K562 (cell line): ENCODE measurements around the gene MRPL58. TPM values are rescaled to one million over a fixed set of nuclear protein-coding genes. Genes with fewer than 3 reads are reported as not detected.

Experiments
- BACH1 ChIP-seq: fragments of 200-800 bp; sonication (Bioruptor generic); IDR thresholded peaks from 2 replicates; pipeline ENCODE4 v1.6.1; 2016; ENCODE audit warnings: missing genetic modification characterization, missing compliant biosample characterization
- GABPB1 ChIP-seq: sonication (generic); formaldehyde crosslinking; IDR thresholded peaks from 2 replicates; pipeline ENCODE4 v1.8.0; 2022; ENCODE audit warnings: mild to moderate bottlenecking, missing genetic modification reagents
- HNRNPLL ChIP-seq: fragments of 200-400 bp; formaldehyde crosslinking; IDR thresholded peaks from 2 replicates; pipeline ENCODE4 v1.6.1; 2017; ENCODE audit warnings: low read length, low read depth, mild to moderate bottlenecking; ENCODE audit not compliant: poor library complexity, severe bottlenecking
- JUNB ChIP-seq: fragments of 450-650 bp; formaldehyde crosslinking; conservative IDR thresholded peaks from 2 replicates; pipeline ENCODE4 v1.4.0; 2020; ENCODE audit warnings: mild to moderate bottlenecking
- MYBL2 ChIP-seq, 2 experiments: fragments of 450-650 bp in 1 of 2; sonication (generic) in 1 of 2; formaldehyde crosslinking in 1 of 2; IDR thresholded peaks; 2 replicates each; pipeline versions ENCODE4 v1.6.1 to v1.8.1; 2017 to 2022; ENCODE audit warnings: borderline replicate concordance in 1 of 2, inconsistent platforms in 1 of 2, low read depth in 1 of 2, mild to moderate bottlenecking in 1 of 2, missing genetic modification reagents in 1 of 2, moderate library complexity in 1 of 2
- NFE2L1 ChIP-seq: fragments of 450-650 bp; IDR thresholded peaks from 2 replicates; pipeline ENCODE4 v1.6.1; 2016; ENCODE audit warnings: missing genetic modification characterization, low read depth, mild to moderate bottlenecking, missing compliant biosample characterization, moderate library complexity, borderline replicate concordance
- NR2F6 ChIP-seq: fragments of 450-650 bp; formaldehyde crosslinking; IDR thresholded peaks from 2 replicates; pipeline ENCODE4 v1.4.0; 2020; ENCODE audit warnings: mild to moderate bottlenecking
- OTX1 ChIP-seq: fragments of 450-650 bp; formaldehyde crosslinking; IDR thresholded peaks from 2 replicates; pipeline ENCODE4 v1.4.0; 2022; ENCODE audit warnings: mild to moderate bottlenecking
- PHB2 ChIP-seq: fragments of 450-650 bp; IDR thresholded peaks from 2 replicates; pipeline ENCODE4 v1.6.1; 2017; ENCODE audit warnings: low read depth
- POLR2A ChIP-seq: fragments of 450-650 bp; conservative IDR thresholded peaks from 2 replicates; pipeline ENCODE4 v1.6.1; 2016
- POLR2H ChIP-seq: IDR thresholded peaks from 2 replicates; pipeline ENCODE4 v1.6.1; 2016; ENCODE audit warnings: missing genetic modification characterization, low read depth, mild to moderate bottlenecking, control low read depth, missing compliant biosample characterization, moderate library complexity
- RAD21 ChIP-seq, 2 experiments: fragments of 250-450 bp in 1 of 2; fragments of 450-650 bp in 1 of 2; sonication (Bioruptor Pico) in 1 of 2; formaldehyde crosslinking in 1 of 2; IDR thresholded peaks in 1 of 2; conservative IDR thresholded peaks in 1 of 2; 2 replicates each; pipeline versions ENCODE4 v1.4.0 to v1.8.0; 2020 to 2022; ENCODE audit warnings: mild to moderate bottlenecking in 2 of 2, moderate library complexity in 1 of 2
- RBM25 ChIP-seq: fragments of 200-400 bp; formaldehyde crosslinking; IDR thresholded peaks from 2 replicates; pipeline ENCODE4 v1.6.1; 2018; ENCODE audit warnings: low read length, low read depth, moderate library complexity; ENCODE audit not compliant: severe bottlenecking
- SMARCE1 ChIP-seq: fragments of 450-650 bp; IDR thresholded peaks from 2 replicates; pipeline ENCODE4 v1.7.1; 2016; ENCODE audit warnings: mild to moderate bottlenecking
- SRSF9 ChIP-seq: fragments of 200-400 bp; formaldehyde crosslinking; IDR thresholded peaks from 2 replicates; pipeline ENCODE4 v1.6.1; 2017; ENCODE audit warnings: low read depth, low read length, borderline replicate concordance
- STAT5A ChIP-seq: IDR thresholded peaks from 2 replicates; pipeline ENCODE4 v1.6.1; 2012; ENCODE audit warnings: low read length, inconsistent platforms, borderline replicate concordance
- TCF7 ChIP-seq: sonication (generic); IDR thresholded peaks from 2 replicates; pipeline ENCODE4 v1.6.1; 2016; ENCODE audit warnings: antibody characterized with exemption, borderline replicate concordance
- ZC3H11A ChIP-seq: IDR thresholded peaks from 2 replicates; pipeline ENCODE4 v1.6.1; 2012; ENCODE audit warnings: low read depth, low read length, improper control_type of control experiment
- ZNF76 ChIP-seq: fragments of 250-450 bp; sonication (Bioruptor Pico); IDR thresholded peaks from 2 replicates; pipeline ENCODE4 v1.4.0; 2020; ENCODE audit warnings: mild to moderate bottlenecking, moderate library complexity, borderline replicate concordance
- polyA plus RNA-seq, 8 experiments: library from polyadenylated mRNA; depleted of rRNA in 4 of 8; stranded (reverse) in 5 of 8; unstranded in 3 of 8; fragments of >200 nt; fragmentation: Nextera tagmentation in 2 of 8; fragmentation: Illumina TruSeq in 1 of 8; extraction: Ambion mirVana in 2 of 8; extraction: Trizol in 1 of 8; gene quantifications; 2 replicates each; pipeline versions ENCODE4 v1.2.1 to v1.2.3, GENCODE V29; 2011 to 2014; ENCODE audit warnings: inconsistent platforms in 1 of 8, missing spikeins in 1 of 8
- total RNA-seq, 7 experiments: library from RNA; depleted of rRNA in 6 of 7; stranded (reverse); fragments of >200 nt in 6 of 7; fragmentation: Illumina TruSeq in 2 of 7; extraction: Trizol in 2 of 7; gene quantifications; 2 replicates each; pipeline versions ENCODE4 v1.2.1 to v1.2.3, GENCODE V29; 2011 to 2021; ENCODE audit warnings: low replicate concordance in 1 of 7
- TF ChIP-seq, protein P1 (sequence below): sonication (generic); formaldehyde crosslinking; IDR thresholded peaks from 2 replicates; pipeline ENCODE4 v1.8.0; 2022; ENCODE audit warnings: missing genetic modification reagents, mild to moderate bottlenecking, moderate library complexity, borderline replicate concordance
- TF ChIP-seq, protein P2 (sequence below): fragments of 450-650 bp; IDR thresholded peaks from 2 replicates; pipeline ENCODE4 v1.6.1; 2017; ENCODE audit warnings: antibody characterized with exemption, mild to moderate bottlenecking
- TF ChIP-seq, protein P3 (sequence below): IDR thresholded peaks from 2 replicates; pipeline ENCODE4 v1.6.1; 2016; ENCODE audit warnings: missing genetic modification characterization, missing compliant biosample characterization

The MRPL58 gene
- total and polyA plus RNA-seq, 9 of the 15 experiments (the other 6 are each of a cell fraction or from before 2014, with no cell fraction given), result 30.8 to 107 (median 72.4) TPM

DNA sequence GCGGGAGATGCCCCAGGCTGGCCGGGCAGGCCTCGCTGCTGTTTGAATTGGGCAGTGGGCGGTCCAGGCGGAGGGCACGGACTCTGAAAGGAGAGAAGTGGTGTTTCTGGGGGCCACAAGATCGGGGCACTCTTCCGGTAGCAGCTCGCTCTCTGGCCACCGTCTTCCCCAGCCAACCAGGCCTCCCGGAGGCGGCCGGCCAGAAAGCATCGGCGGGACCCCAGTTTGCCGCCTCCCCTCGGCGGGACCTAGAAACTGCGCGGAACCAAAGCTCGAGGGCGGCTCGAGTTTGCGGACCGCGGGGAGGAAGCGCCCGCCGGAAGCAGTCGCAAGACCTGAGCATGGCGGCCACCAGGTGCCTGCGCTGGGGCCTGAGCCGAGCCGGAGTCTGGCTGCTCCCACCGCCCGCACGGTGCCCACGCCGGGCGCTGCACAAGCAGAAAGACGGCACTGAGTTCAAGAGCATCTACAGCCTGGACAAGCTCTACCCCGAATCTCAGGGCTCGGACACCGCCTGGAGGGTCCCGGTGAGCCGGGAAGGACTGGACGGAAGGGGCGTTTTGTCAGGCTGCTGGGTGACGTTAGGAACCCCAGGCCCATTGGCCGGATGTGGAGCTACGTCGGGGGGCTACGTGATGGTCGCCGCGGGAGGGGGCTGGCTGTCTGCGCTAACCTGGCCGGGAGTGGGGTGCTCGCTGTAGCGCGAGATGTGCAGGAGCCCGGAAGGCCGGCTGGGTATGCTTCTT, at the start of gene MRPL58 (continued):
- no peak for TF ChIP-seq SRSF9
- peak; percentile 19 to 45; a peak in 3 of 4 replicates for TF ChIP-seq RAD21 (CRISPR knock-in tag; conservative IDR thresholded peaks at IDR 0.05 in 1 of 2, IDR thresholded peaks at IDR 0.05 in 1 of 2)
- TF ChIP-seq BACH1 (tag), result no peak
- TF ChIP-seq MYBL2 (IDR thresholded peaks at IDR 0.05; ENCODE audit: low read depth), result no peak
- TF ChIP-seq MYBL2 (CRISPR knock-in tag; IDR thresholded peaks at IDR 0.05; ENCODE audit: borderline replicate concordance), result no peak
- peak; percentile 45; the same call in 1 of the 2 replicates for TF ChIP-seq TCF7
- TF ChIP-seq JUNB (CRISPR knock-in tag), result no peak
- TF ChIP-seq HNRNPLL, result peak; percentile 65
- TF ChIP-seq, protein P1, sequence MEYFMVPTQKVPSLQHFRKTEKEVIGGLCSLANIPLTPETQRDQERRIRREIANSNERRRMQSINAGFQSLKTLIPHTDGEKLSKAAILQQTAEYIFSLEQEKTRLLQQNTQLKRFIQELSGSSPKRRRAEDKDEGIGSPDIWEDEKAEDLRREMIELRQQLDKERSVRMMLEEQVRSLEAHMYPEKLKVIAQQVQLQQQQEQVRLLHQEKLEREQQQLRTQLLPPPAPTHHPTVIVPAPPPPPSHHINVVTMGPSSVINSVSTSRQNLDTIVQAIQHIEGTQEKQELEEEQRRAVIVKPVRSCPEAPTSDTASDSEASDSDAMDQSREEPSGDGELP (CRISPR knock-in tag), result peak; percentile 88
- TF ChIP-seq PHB2, result no peak
- TF ChIP-seq GABPB1 (CRISPR knock-in tag), result peak; percentile 99
- no peak; the same call in 1 of the 2 replicates for TF ChIP-seq POLR2H
- TF ChIP-seq OTX1 (CRISPR knock-in tag), result 0 out of 2 replicates have a peak, but pooled peaks have one; percentile 52
- peak; percentile 91 for TF ChIP-seq POLR2A
- TF ChIP-seq, protein P2, sequence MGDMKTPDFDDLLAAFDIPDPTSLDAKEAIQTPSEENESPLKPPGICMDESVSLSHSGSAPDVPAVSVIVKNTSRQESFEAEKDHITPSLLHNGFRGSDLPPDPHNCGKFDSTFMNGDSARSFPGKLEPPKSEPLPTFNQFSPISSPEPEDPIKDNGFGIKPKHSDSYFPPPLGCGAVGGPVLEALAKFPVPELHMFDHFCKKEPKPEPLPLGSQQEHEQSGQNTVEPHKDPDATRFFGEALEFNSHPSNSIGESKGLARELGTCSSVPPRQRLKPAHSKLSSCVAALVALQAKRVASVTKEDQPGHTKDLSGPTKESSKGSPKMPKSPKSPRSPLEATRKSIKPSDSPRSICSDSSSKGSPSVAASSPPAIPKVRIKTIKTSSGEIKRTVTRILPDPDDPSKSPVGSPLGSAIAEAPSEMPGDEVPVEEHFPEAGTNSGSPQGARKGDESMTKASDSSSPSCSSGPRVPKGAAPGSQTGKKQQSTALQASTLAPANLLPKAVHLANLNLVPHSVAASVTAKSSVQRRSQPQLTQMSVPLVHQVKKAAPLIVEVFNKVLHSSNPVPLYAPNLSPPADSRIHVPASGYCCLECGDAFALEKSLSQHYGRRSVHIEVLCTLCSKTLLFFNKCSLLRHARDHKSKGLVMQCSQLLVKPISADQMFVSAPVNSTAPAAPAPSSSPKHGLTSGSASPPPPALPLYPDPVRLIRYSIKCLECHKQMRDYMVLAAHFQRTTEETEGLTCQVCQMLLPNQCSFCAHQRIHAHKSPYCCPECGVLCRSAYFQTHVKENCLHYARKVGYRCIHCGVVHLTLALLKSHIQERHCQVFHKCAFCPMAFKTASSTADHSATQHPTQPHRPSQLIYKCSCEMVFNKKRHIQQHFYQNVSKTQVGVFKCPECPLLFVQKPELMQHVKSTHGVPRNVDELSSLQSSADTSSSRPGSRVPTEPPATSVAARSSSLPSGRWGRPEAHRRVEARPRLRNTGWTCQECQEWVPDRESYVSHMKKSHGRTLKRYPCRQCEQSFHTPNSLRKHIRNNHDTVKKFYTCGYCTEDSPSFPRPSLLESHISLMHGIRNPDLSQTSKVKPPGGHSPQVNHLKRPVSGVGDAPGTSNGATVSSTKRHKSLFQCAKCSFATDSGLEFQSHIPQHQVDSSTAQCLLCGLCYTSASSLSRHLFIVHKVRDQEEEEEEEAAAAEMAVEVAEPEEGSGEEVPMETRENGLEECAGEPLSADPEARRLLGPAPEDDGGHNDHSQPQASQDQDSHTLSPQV, result peak; percentile 68
- TF ChIP-seq, protein P3, sequence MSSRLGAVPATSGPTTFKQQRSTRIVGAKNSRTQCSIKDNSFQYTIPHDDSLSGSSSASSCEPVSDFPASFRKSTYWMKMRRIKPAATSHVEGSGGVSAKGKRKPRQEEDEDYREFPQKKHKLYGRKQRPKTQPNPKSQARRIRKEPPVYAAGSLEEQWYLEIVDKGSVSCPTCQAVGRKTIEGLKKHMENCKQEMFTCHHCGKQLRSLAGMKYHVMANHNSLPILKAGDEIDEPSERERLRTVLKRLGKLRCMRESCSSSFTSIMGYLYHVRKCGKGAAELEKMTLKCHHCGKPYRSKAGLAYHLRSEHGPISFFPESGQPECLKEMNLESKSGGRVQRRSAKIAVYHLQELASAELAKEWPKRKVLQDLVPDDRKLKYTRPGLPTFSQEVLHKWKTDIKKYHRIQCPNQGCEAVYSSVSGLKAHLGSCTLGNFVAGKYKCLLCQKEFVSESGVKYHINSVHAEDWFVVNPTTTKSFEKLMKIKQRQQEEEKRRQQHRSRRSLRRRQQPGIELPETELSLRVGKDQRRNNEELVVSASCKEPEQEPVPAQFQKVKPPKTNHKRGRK (tag), result no peak
- TF ChIP-seq ZNF76 (CRISPR knock-in tag), result no peak
- no peak for TF ChIP-seq NR2F6 (CRISPR knock-in tag)
- no peak; the same call in 1 of the 2 replicates for TF ChIP-seq STAT5A
- TF ChIP-seq SMARCE1, result no peak
- TF ChIP-seq RBM25, result no peak
- no peak for TF ChIP-seq NFE2L1 (tag)
- TF ChIP-seq ZC3H11A, result peak; percentile 96
